Neural progenitor cell (in vitro differentiated cells): ENCODE results near the gene RAB6B.

Source experiments
- EZH2 ChIP-seq: fragments of 200-600 bp; sonication (generic); IDR thresholded peaks from 2 replicates; pipeline ENCODE4 v1.6.1; 2017; ENCODE audit warnings: antibody characterized with exemption, mild to moderate bottlenecking, moderate library complexity
- TF ChIP-seq, protein P1 (sequence below): fragments of 200-600 bp; sonication (generic); IDR thresholded peaks from 2 replicates; pipeline ENCODE4 v1.5.1; 2017; ENCODE audit warnings: antibody characterized with exemption, mild to moderate bottlenecking

DNA sequence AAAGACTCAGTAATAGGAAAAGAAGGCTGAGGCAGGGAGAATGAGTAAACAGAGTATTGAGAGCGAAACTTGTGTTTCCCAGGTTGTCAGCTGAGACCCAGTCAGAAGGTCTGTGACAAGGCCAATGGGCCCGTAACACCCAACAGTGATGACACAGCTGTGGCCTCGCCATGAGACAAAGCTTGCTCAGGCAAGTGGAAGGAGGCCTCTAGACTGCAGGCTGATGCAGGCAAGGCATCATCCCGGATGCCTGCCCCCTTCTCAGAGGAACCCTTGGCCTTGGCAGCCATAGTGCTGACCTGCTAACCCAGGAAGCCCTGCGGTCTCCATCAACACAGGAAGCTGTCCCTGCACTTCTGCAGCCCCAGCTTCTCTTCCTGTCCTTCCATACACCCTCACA, 15.4 kb downstream of the RAB6B start:
- TF ChIP-seq, protein P1, sequence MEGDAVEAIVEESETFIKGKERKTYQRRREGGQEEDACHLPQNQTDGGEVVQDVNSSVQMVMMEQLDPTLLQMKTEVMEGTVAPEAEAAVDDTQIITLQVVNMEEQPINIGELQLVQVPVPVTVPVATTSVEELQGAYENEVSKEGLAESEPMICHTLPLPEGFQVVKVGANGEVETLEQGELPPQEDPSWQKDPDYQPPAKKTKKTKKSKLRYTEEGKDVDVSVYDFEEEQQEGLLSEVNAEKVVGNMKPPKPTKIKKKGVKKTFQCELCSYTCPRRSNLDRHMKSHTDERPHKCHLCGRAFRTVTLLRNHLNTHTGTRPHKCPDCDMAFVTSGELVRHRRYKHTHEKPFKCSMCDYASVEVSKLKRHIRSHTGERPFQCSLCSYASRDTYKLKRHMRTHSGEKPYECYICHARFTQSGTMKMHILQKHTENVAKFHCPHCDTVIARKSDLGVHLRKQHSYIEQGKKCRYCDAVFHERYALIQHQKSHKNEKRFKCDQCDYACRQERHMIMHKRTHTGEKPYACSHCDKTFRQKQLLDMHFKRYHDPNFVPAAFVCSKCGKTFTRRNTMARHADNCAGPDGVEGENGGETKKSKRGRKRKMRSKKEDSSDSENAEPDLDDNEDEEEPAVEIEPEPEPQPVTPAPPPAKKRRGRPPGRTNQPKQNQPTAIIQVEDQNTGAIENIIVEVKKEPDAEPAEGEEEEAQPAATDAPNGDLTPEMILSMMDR: no peak
- no peak for TF ChIP-seq EZH2
